GM18858 (cell line): Measurements from ENCODE around the gene TET3.

ENCODE experiments used
- ATAC-seq: cut with Tn5 transposase; IDR thresholded peaks from one replicate; pipeline ENCODE4 v1.9.1; 2021; ENCODE audit not compliant: unreplicated experiment

Gene TET3

GRCh38 chr2:73964223-73964622 is 20.5 kb upstream of the TET3 start:
- no peak for ATAC-seq

GRCh38 chr2:73965053-73965452 is 19.7 kb upstream of the TET3 start:
- ATAC-seq = no peak

GRCh38 chr2:73968357-73968937 is 16.3 kb upstream of the TET3 start:
- no peak for ATAC-seq

- ATAC-seq = no peak
Observed at GRCh38 chr2:73969356-73969755, 15.4 kb upstream of the TET3 start.

- no peak for ATAC-seq
Observed at GRCh38 chr2:73970141-73970803, 14.4 kb upstream of the TET3 start.

- ATAC-seq = peak; percentile 81
Observed at GRCh38 chr2:73970850-73971471, 13.7 kb upstream of the TET3 start.

- ATAC-seq = no peak
Observed at GRCh38 chr2:73971722-73972121, 13.0 kb upstream of the TET3 start.

- ATAC-seq = no peak
Observed at GRCh38 chr2:73972846-73973245, 11.9 kb upstream of the TET3 start.

GRCh38 chr2:73975731-73976130 is 9.0 kb upstream of the TET3 start:
- no peak for ATAC-seq

GRCh38 chr2:73976803-73977202 is 7.9 kb upstream of the TET3 start:
- ATAC-seq = no peak

- ATAC-seq = no peak
Observed at GRCh38 chr2:73977466-73977865, 7.2 kb upstream of the TET3 start.

- peak; percentile 33 for ATAC-seq
Observed at GRCh38 chr2:73979021-73979420, 5.7 kb upstream of the TET3 start.

- no peak for ATAC-seq
Observed at GRCh38 chr2:73979686-73980085, 5.0 kb upstream of the TET3 start.

GRCh38 chr2:73980566-73980965 is 4.1 kb upstream of the TET3 start:
- ATAC-seq = no peak

GRCh38 chr2:73981081-73982001 is 3.4 kb upstream of the TET3 start:
- no peak for ATAC-seq

GRCh38 chr2:73982140-73982617 is 2.5 kb upstream of the TET3 start:
- no peak for ATAC-seq

- ATAC-seq = no peak
Observed at GRCh38 chr2:73983322-73984202, 1.1 kb upstream of the TET3 start.

GRCh38 chr2:73984922-73985307 is 205 bp downstream of the TET3 start:
- peak; percentile 2 for ATAC-seq

GRCh38 chr2:73985308-73986084 is 786 bp downstream of the TET3 start:
- no peak for ATAC-seq
